Measurements from ENCODE around the gene SMAGP. TPM values are rescaled to one million over a fixed set of nuclear protein-coding genes. Genes with fewer than 3 reads are reported as not detected.
"Not testable (repeated sequence)": the region's sequence is repeated elsewhere in the genome, so short reads cannot be mapped to it uniquely, and the experiment has no call there.

Gene SMAGP
- total and polyA plus RNA-seq, 2 experiments from 2014 or later, result 18.8 to 35.0 TPM

- TF ChIP-seq EZH2 (IDR thresholded peaks at IDR 0.05; ENCODE audit: insufficient read depth, poor library complexity, severe bottlenecking) (no peak), EZH2phosphoT487 (IDR thresholded peaks at IDR 0.05; ENCODE audit: insufficient read depth, low read depth) (no peak)
- H3K27ac ChIP-seq, result no peak overlapping the region
- no peaks in the 10 kb centered on the region for H3K36me3 ChIP-seq (ENCODE audit: low read depth)
- no peak overlapping the region for H3K9ac ChIP-seq
- no peaks in the 10 kb centered on the region for H4K20me1 ChIP-seq (ENCODE audit: insufficient read depth)
- H3K4me1 ChIP-seq (ENCODE audit: insufficient read depth), result no peaks in the 10 kb centered on the region
- H3K9me2 ChIP-seq (ENCODE audit: insufficient read depth), result no peaks in the 10 kb centered on the region
- H3K27me3 ChIP-seq (replicated peaks; ENCODE audit: insufficient read depth), result no peaks in the 10 kb centered on the region
- in situ Hi-C loops (cut with MboI), result no loop called here
- H3K4me2 ChIP-seq (ENCODE audit: unreplicated experiment), result no peak overlapping the region
- H3K79me2 ChIP-seq (ENCODE audit: insufficient read depth), result no peaks in the 10 kb centered on the region
- no peak overlapping the region for H3K4me3 ChIP-seq
- WGBS, 2 experiments (ENCODE audit: low coverage in 1 of 2, low lambda C conversion rate in 2 of 2, missing lambda C conversion rate in 2 of 2), result 65 to 76% methylated on average over 4 of the region's 4 CpGs
- no peak overlapping the region for H2AFZ ChIP-seq
- no peaks in the 10 kb centered on the region for H3F3A ChIP-seq (ENCODE audit: insufficient read depth)
- DNase-seq, result no peak
- no peaks in the 10 kb centered on the region for H3K9me3 ChIP-seq (ENCODE audit: low read depth)
Measured at GRCh38 chr12:51225234-51225633, 45.0 kb downstream of the SMAGP start.

- DNase-seq, result no peak
- 71 to 77% methylated on average over 3 of the region's 3 CpGs for WGBS, 2 experiments (ENCODE audit: low coverage in 1 of 2, low lambda C conversion rate in 2 of 2, missing lambda C conversion rate in 2 of 2)
- Histone ChIP-seq H2AFZ (no peak overlapping the region), H3F3A (ENCODE audit: insufficient read depth) (no peaks in the 10 kb centered on the region), H4K20me1 (ENCODE audit: insufficient read depth) (no peaks in the 10 kb centered on the region), H3K9me3 (ENCODE audit: low read depth) (no peaks in the 10 kb centered on the region), H3K9me2 (ENCODE audit: insufficient read depth) (no peaks in the 10 kb centered on the region), H3K9ac (no peak overlapping the region), H3K36me3 (ENCODE audit: low read depth) (no peaks in the 10 kb centered on the region), H3K4me3 (no peak overlapping the region), H3K4me2 (ENCODE audit: unreplicated experiment) (no peak overlapping the region), H3K79me2 (ENCODE audit: insufficient read depth) (no peaks in the 10 kb centered on the region), H3K27me3 (replicated peaks; ENCODE audit: insufficient read depth) (no peaks in the 10 kb centered on the region), H3K27ac (no peak overlapping the region), H3K4me1 (ENCODE audit: insufficient read depth) (no peaks in the 10 kb centered on the region)
- in situ Hi-C loops (cut with MboI), result no loop called here
- TF ChIP-seq EZH2phosphoT487 (IDR thresholded peaks at IDR 0.05; ENCODE audit: insufficient read depth, low read depth) (no peak), EZH2 (IDR thresholded peaks at IDR 0.05; ENCODE audit: insufficient read depth, poor library complexity, severe bottlenecking) (no peak)
Measured at GRCh38 chr12:51224625-51225024, 45.6 kb downstream of the SMAGP start.

GRCh38 chr12:51222461-51222860, 47.8 kb downstream of the SMAGP start:
- Histone ChIP-seq H3K27me3 (replicated peaks; ENCODE audit: insufficient read depth) (no peaks in the 10 kb centered on the region), H4K20me1 (ENCODE audit: insufficient read depth) (no peaks in the 10 kb centered on the region), H3K9ac (no peak overlapping the region), H3K27ac (no peak overlapping the region), H3K36me3 (ENCODE audit: low read depth) (no peaks in the 10 kb centered on the region), H3K9me3 (ENCODE audit: low read depth) (no peaks in the 10 kb centered on the region), H3K4me2 (ENCODE audit: unreplicated experiment) (no peak overlapping the region), H3K4me1 (ENCODE audit: insufficient read depth) (0 out of 2 replicates have a peak, but pooled peaks cover 5% of the 10 kb centered on the region), H3F3A (ENCODE audit: insufficient read depth) (no peaks in the 10 kb centered on the region), H3K4me3 (no peak overlapping the region), H3K9me2 (ENCODE audit: insufficient read depth) (no peaks in the 10 kb centered on the region), H2AFZ (no peak overlapping the region), H3K79me2 (ENCODE audit: insufficient read depth) (no peaks in the 10 kb centered on the region)
- TF ChIP-seq EZH2phosphoT487 (IDR thresholded peaks at IDR 0.05; ENCODE audit: insufficient read depth, low read depth), result no peak
- TF ChIP-seq EZH2 (IDR thresholded peaks at IDR 0.05; ENCODE audit: insufficient read depth, poor library complexity, severe bottlenecking), result no peak
- in situ Hi-C loops (cut with MboI), result no loop called here
- WGBS, 2 experiments (ENCODE audit: low coverage in 1 of 2, low lambda C conversion rate in 2 of 2, missing lambda C conversion rate in 2 of 2), result 68 to 76% methylated on average over 7 of the region's 7 CpGs
- DNase-seq, result no peak

- DNase-seq; in situ Hi-C loops (cut with MboI); H3K4me1 ChIP-seq (ENCODE audit: insufficient read depth); H3K9ac ChIP-seq; H4K20me1 ChIP-seq (ENCODE audit: insufficient read depth); H3K36me3 ChIP-seq (ENCODE audit: low read depth); H3K27me3 ChIP-seq (replicated peaks; ENCODE audit: insufficient read depth); H3K79me2 ChIP-seq (ENCODE audit: insufficient read depth); H3F3A ChIP-seq (ENCODE audit: insufficient read depth); H3K9me3 ChIP-seq (ENCODE audit: low read depth); H3K9me2 ChIP-seq (ENCODE audit: insufficient read depth); H3K4me2 ChIP-seq (ENCODE audit: unreplicated experiment); H3K27ac ChIP-seq; H3K4me3 ChIP-seq; H2AFZ ChIP-seq: not testable (repeated sequence)
- WGBS, 2 experiments (ENCODE audit: low coverage in 1 of 2, low lambda C conversion rate in 2 of 2, missing lambda C conversion rate in 2 of 2), result 89 to 91% methylated on average over 12 of the region's 12 CpGs
Measured at GRCh38 chr12:51219857-51220256, 50.4 kb downstream of the SMAGP start.

GRCh38 chr12:51219322-51219721, 50.9 kb downstream of the SMAGP start:
- H3K9me3 ChIP-seq (ENCODE audit: low read depth), result no peaks in the 10 kb centered on the region
- no peak overlapping the region for H2AFZ ChIP-seq
- no peak for TF ChIP-seq EZH2phosphoT487 (IDR thresholded peaks at IDR 0.05; ENCODE audit: insufficient read depth, low read depth)
- TF ChIP-seq EZH2 (IDR thresholded peaks at IDR 0.05; ENCODE audit: insufficient read depth, poor library complexity, severe bottlenecking), result no peak
- WGBS, 2 experiments (ENCODE audit: low coverage in 1 of 2, low lambda C conversion rate in 2 of 2, missing lambda C conversion rate in 2 of 2), result 90 to 91% methylated on average over 5 of the region's 5 CpGs
- no peak overlapping the region for H3K4me3 ChIP-seq
- no peak for DNase-seq
- H3K4me2 ChIP-seq (ENCODE audit: unreplicated experiment), result no peak overlapping the region
- peaks cover 8% of the 10 kb centered on the region for H3F3A ChIP-seq (ENCODE audit: insufficient read depth)
- in situ Hi-C loops (cut with MboI), result no loop called here
- H3K4me1 ChIP-seq (ENCODE audit: insufficient read depth), result 0 out of 2 replicates have a peak, but pooled peaks cover 5% of the 10 kb centered on the region
- H3K79me2 ChIP-seq (ENCODE audit: insufficient read depth), result no peaks in the 10 kb centered on the region
- H3K36me3 ChIP-seq (ENCODE audit: low read depth), result no peaks in the 10 kb centered on the region
- no peak overlapping the region for H3K9ac ChIP-seq
- no peaks in the 10 kb centered on the region for H3K27me3 ChIP-seq (replicated peaks; ENCODE audit: insufficient read depth)
- H4K20me1 ChIP-seq (ENCODE audit: insufficient read depth), result no peaks in the 10 kb centered on the region
- H3K27ac ChIP-seq, result no peak overlapping the region
- H3K9me2 ChIP-seq (ENCODE audit: insufficient read depth), result no peaks in the 10 kb centered on the region
